Astrocyte of the cerebellum (primary cell): ENCODE data around the gene ATN1.

Source experiments
- DNase-seq: peaks from one replicate; pipeline ENCODE4 v3.0.0-alpha.2; 2011; ENCODE audit warnings: low read depth
- H3K4me3 ChIP-seq: 2 replicates; pipeline ENCODE4 v1.5.1; 2011; ENCODE audit warnings: mild to moderate bottlenecking, low read depth, low read length, moderate library complexity
- in situ Hi-C: cut with HindIII; loops from 2 replicates; pipeline ENCODE4 v1.10.0; 2017; ENCODE audit warnings: low sequenced_read_pairs
- TF ChIP-seq, protein P1 (sequence below): IDR thresholded peaks from 2 replicates; pipeline ENCODE4 v1.5.1; 2012; ENCODE audit warnings: low read length, low read depth, moderate library complexity, mild to moderate bottlenecking; ENCODE audit errors: missing control alignments

Gene ATN1

GRCh38 chr12:6929466-6930452 is 2.0 kb downstream of the ATN1 start:
- TF ChIP-seq, protein P1, sequence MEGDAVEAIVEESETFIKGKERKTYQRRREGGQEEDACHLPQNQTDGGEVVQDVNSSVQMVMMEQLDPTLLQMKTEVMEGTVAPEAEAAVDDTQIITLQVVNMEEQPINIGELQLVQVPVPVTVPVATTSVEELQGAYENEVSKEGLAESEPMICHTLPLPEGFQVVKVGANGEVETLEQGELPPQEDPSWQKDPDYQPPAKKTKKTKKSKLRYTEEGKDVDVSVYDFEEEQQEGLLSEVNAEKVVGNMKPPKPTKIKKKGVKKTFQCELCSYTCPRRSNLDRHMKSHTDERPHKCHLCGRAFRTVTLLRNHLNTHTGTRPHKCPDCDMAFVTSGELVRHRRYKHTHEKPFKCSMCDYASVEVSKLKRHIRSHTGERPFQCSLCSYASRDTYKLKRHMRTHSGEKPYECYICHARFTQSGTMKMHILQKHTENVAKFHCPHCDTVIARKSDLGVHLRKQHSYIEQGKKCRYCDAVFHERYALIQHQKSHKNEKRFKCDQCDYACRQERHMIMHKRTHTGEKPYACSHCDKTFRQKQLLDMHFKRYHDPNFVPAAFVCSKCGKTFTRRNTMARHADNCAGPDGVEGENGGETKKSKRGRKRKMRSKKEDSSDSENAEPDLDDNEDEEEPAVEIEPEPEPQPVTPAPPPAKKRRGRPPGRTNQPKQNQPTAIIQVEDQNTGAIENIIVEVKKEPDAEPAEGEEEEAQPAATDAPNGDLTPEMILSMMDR: no peak
- no peak for DNase-seq
- in situ Hi-C loops: no loop called here
- peak overlapping the region; percentile 96 for H3K4me3 ChIP-seq

DNA sequence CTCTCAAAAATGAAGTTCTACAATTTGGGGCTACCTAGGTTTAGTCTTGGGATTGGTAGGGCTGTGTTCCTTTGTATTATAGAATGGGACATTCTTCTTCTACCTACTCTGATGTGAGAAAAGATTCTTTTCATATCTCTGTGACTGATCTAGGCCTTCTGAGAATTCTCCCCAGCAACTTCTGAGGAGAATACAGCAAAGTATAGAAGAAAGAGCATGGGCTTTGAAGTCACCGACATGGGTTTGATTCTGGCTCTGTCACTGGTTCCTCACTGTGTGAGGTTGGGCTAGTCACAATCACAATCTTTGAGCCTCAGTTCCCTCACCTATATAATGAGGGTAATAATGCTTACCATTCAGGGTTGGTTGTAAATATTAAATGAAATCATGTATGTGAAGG is 5.0 kb downstream of the ATN1 start:
- DNase-seq: no peak
- H3K4me3 ChIP-seq: no peak overlapping the region
- in situ Hi-C loops: no loop called here
- TF ChIP-seq, protein P1: no peak

- DNase-seq: no peak
- H3K4me3 ChIP-seq: no peak overlapping the region
- in situ Hi-C loops: no loop called here
- TF ChIP-seq, protein P1: no peak
These were observed 6.4 kb downstream of the ATN1 start for GRCh38 chr12:6934110-6934509.

GRCh38 chr12:6935371-6936193 is 7.8 kb downstream of the ATN1 start:
- in situ Hi-C loops: no loop called here
- no peak overlapping the region for H3K4me3 ChIP-seq
- DNase-seq: no peak
- TF ChIP-seq, protein P1: no peak

DNA sequence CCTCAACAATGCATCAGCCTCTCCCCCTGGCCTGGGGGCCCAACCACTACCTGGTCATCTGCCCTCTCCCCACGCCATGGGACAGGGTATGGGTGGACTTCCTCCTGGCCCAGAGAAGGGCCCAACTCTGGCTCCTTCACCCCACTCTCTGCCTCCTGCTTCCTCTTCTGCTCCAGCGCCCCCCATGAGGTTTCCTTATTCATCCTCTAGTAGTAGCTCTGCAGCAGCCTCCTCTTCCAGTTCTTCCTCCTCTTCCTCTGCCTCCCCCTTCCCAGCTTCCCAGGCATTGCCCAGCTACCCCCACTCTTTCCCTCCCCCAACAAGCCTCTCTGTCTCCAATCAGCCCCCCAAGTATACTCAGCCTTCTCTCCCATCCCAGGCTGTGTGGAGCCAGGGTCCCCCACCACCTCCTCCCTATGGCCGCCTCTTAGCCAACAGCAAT is 8.5 kb downstream of the ATN1 start:
- TF ChIP-seq, protein P1: no peak
- no peak overlapping the region for H3K4me3 ChIP-seq
- in situ Hi-C loops: no loop called here
- DNase-seq: no peak

DNA sequence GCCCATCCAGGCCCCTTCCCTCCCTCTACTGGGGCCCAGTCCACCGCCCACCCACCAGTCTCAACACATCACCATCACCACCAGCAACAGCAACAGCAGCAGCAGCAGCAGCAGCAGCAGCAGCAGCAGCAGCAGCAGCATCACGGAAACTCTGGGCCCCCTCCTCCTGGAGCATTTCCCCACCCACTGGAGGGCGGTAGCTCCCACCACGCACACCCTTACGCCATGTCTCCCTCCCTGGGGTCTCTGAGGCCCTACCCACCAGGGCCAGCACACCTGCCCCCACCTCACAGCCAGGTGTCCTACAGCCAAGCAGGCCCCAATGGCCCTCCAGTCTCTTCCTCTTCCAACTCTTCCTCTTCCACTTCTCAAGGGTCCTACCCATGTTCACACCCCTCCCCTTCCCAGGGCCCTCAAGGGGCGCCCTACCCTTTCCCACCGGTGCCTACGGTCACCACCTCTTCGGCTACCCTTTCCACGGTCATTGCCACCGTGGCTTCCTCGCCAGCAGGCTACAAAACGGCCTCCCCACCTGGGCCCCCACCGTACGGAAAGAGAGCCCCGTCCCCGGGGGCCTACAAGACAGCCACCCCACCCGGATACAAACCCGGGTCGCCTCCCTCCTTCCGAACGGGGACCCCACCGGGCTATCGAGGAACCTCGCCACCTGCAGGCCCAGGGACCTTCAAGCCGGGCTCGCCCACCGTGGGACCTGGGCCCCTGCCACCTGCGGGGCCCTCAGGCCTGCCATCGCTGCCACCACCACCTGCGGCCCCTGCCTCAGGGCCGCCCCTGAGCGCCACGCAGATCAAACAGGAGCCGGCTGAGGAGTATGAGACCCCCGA is 9.1 kb downstream of the ATN1 start:
- H3K4me3 ChIP-seq: peak overlapping the region; percentile 47
- in situ Hi-C loops: no loop called here
- no peak for DNase-seq
- TF ChIP-seq, protein P1: no peak
